Smooth muscle cell (in vitro differentiated cells): ENCODE data around the gene NUMA1. TPM values are rescaled to one million over a fixed set of nuclear protein-coding genes. Genes with fewer than 3 reads are reported as not detected.

Source experiments
- DNase-seq: peaks from one replicate; lab custom pipeline; 2025; ENCODE audit not compliant: unreplicated experiment; lab: John Stamatoyannopoulos, UW
- H2AFZ ChIP-seq: fragments of 200-600 bp; sonication (generic); 2 replicates; pipeline ENCODE4 v1.6.0; 2016; ENCODE audit warnings: antibody characterized with exemption, low read depth, mild to moderate bottlenecking
- H3F3A ChIP-seq: fragments of 200-600 bp; sonication (generic); 2 replicates; pipeline ENCODE4 v1.6.0; 2017; ENCODE audit warnings: antibody characterized with exemption, low read depth
- H3K27ac ChIP-seq: fragments of 200-600 bp; sonication (generic); 2 replicates; pipeline ENCODE4 v1.5.1; 2016; ENCODE audit warnings: low read depth, mild to moderate bottlenecking
- H3K27me3 ChIP-seq: fragments of 200-600 bp; sonication (generic); 2 replicates; pipeline ENCODE4 v1.6.1; 2016; ENCODE audit warnings: low read depth, mild to moderate bottlenecking
- H3K36me3 ChIP-seq: fragments of 200-600 bp; sonication (generic); 2 replicates; pipeline ENCODE4 v1.5.1; 2016; ENCODE audit warnings: low read depth
- H3K4me1 ChIP-seq: fragments of 200-600 bp; sonication (generic); 2 replicates; pipeline ENCODE4 v1.5.1; 2016; ENCODE audit warnings: low read depth
- H3K4me2 ChIP-seq: fragments of 200-600 bp; sonication (generic); 2 replicates; pipeline ENCODE4 v1.6.0; 2016; ENCODE audit warnings: mild to moderate bottlenecking
- H3K4me3 ChIP-seq: fragments of 200-600 bp; sonication (generic); 2 replicates; pipeline ENCODE4 v1.5.1; 2016; ENCODE audit warnings: mild to moderate bottlenecking
- H3K79me2 ChIP-seq: fragments of 200-600 bp; sonication (generic); 2 replicates; pipeline ENCODE4 v1.6.0; 2016; ENCODE audit warnings: low read depth, mild to moderate bottlenecking
- H3K9ac ChIP-seq: fragments of 200-600 bp; sonication (generic); 2 replicates; pipeline ENCODE4 v1.6.0; 2016; ENCODE audit warnings: low read depth
- H3K9me3 ChIP-seq: fragments of 200-600 bp; sonication (generic); replicated peaks from 2 replicates; pipeline ENCODE4 v1.5.1; 2016; ENCODE audit warnings: low read depth
- H4K20me1 ChIP-seq: fragments of 200-600 bp; sonication (generic); 2 replicates; pipeline ENCODE4 v1.6.0; 2016; ENCODE audit warnings: low read depth
- WGBS: methylation state at CpG from one replicate; pipeline ENCODE4 v1.1.7; 2016; ENCODE audit warnings: low lambda C conversion rate; 5-methylcytosine and 5-hydroxymethylcytosine counted together
- polyA plus RNA-seq: library from polyadenylated mRNA; unstranded; fragments of >200 nt; fragmentation: Nextera tagmentation; extraction: Ambion mirVana; gene quantifications from 2 replicates; pipeline ENCODE4 v1.2.1, GENCODE V29; 2016
- total RNA-seq: library from RNA; depleted of rRNA; stranded (reverse); fragments of >200 nt; gene quantifications from 2 replicates; pipeline ENCODE4 v1.2.3, GENCODE V29; 2014
- TF ChIP-seq, protein P1 (sequence below): fragments of 200-600 bp; sonication (generic); IDR thresholded peaks from 2 replicates; pipeline ENCODE4 v1.5.1; 2017; ENCODE audit warnings: borderline replicate concordance, mild to moderate bottlenecking, antibody characterized with exemption; ENCODE audit not compliant: insufficient read depth, poor library complexity, severe bottlenecking

The NUMA1 gene
- total and polyA plus RNA-seq, 2 experiments from 2014 or later = 72.4 to 107 TPM

DNA sequence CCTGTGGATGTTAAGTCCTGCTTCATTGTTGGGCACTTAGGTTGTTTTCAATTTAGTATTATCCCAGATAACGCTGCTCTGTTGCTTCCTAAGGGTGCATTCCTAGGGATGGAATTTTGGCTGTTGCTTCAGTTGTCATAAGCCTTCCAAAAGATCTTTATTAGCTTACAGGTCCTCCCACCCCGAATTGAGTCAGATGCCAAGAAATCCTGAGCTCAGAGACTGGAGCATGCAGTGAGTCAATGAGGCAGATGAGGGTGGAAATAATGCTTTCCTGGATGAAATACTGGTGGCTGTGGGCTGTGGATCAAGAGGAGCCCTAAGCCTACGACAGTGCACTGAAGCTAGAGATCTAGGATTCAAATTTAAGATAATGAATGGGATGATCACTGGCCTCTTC is 92.3 kb downstream of the NUMA1 start:
- TF ChIP-seq, protein P1, sequence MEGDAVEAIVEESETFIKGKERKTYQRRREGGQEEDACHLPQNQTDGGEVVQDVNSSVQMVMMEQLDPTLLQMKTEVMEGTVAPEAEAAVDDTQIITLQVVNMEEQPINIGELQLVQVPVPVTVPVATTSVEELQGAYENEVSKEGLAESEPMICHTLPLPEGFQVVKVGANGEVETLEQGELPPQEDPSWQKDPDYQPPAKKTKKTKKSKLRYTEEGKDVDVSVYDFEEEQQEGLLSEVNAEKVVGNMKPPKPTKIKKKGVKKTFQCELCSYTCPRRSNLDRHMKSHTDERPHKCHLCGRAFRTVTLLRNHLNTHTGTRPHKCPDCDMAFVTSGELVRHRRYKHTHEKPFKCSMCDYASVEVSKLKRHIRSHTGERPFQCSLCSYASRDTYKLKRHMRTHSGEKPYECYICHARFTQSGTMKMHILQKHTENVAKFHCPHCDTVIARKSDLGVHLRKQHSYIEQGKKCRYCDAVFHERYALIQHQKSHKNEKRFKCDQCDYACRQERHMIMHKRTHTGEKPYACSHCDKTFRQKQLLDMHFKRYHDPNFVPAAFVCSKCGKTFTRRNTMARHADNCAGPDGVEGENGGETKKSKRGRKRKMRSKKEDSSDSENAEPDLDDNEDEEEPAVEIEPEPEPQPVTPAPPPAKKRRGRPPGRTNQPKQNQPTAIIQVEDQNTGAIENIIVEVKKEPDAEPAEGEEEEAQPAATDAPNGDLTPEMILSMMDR = no peak
- H2AFZ ChIP-seq = no peak overlapping the region
- no peaks in the 10 kb centered on the region for H3K4me1 ChIP-seq
- H3K9ac ChIP-seq = no peak overlapping the region
- no peaks in the 10 kb centered on the region for H3K79me2 ChIP-seq
- DNase-seq = no peak
- peaks cover 30% of the 10 kb centered on the region for H4K20me1 ChIP-seq
- H3K4me3 ChIP-seq = no peak overlapping the region
- H3K36me3 ChIP-seq = peaks cover 3% of the 10 kb centered on the region
- H3K27me3 ChIP-seq = no peaks in the 10 kb centered on the region
- H3K4me2 ChIP-seq = no peak overlapping the region
- H3K9me3 ChIP-seq = no peaks in the 10 kb centered on the region
- WGBS = 48% methylated on average over 3 of the region's 3 CpGs
- H3F3A ChIP-seq = peaks cover 3% of the 10 kb centered on the region
- H3K27ac ChIP-seq = peak overlapping the region; percentile 16

DNA sequence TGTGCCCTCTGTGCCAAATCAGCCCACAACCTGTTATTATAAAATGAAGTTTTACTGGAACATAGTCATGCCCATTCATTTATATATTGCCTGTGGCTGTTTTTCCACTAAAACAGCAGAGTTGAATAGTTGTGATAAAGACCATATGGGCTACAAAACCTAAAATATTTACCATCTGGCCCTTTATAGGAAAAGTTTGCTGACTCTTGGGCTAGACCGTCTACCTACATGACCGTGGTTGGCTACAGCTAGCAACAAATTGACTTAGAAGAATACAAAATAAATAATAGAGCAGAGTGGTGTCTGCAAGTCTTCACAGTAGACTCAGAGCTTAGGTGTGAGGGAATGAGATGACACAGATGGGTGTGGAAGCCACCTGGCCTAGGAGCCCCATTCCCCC is 92.8 kb downstream of the NUMA1 start:
- Histone ChIP-seq H2AFZ (no peak overlapping the region), H3K4me2 (no peak overlapping the region), H3K9ac (no peak overlapping the region), H3F3A (peaks cover 3% of the 10 kb centered on the region), H3K36me3 (peaks cover 4% of the 10 kb centered on the region), H4K20me1 (peaks cover 33% of the 10 kb centered on the region), H3K79me2 (no peaks in the 10 kb centered on the region), H3K27me3 (no peaks in the 10 kb centered on the region), H3K27ac (peak overlapping the region; percentile 16), H3K9me3 (no peaks in the 10 kb centered on the region), H3K4me3 (no peak overlapping the region), H3K4me1 (no peaks in the 10 kb centered on the region)
- TF ChIP-seq, protein P1 = no peak
- 48% methylated on average over 2 of the region's 2 CpGs for WGBS
- DNase-seq = no peak

DNA sequence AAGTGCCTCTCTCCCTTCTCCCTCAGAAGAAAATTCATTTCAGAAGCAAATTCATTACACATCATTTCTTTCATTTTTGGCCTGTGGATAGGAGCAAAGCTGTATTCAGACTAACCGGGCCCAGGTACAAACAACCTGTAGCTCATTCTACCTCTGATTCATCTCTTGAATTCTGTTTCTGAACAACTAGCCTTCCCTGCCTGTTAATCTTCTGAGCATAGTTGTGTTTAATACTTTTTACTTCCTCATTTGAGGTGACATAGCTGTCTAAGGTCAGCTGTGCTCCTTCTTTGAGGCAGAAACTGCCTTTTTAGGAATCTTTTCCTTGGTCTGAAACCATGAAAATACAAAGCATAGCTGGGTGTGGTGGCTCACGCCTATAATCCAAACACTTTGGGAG is 94.2 kb downstream of the NUMA1 start:
- Histone ChIP-seq H3K4me2 (no peak overlapping the region), H3F3A (peaks cover 3% of the 10 kb centered on the region), H4K20me1 (peaks cover 37% of the 10 kb centered on the region), H3K27me3 (no peaks in the 10 kb centered on the region), H2AFZ (no peak overlapping the region), H3K9ac (no peak overlapping the region), H3K79me2 (no peaks in the 10 kb centered on the region), H3K27ac (no peak overlapping the region), H3K36me3 (peaks cover 4% of the 10 kb centered on the region), H3K9me3 (no peaks in the 10 kb centered on the region), H3K4me3 (no peak overlapping the region), H3K4me1 (no peaks in the 10 kb centered on the region)
- TF ChIP-seq, protein P1 = no peak
- no peak for DNase-seq
- WGBS = 91% methylated on average over 2 of the region's 2 CpGs

DNA sequence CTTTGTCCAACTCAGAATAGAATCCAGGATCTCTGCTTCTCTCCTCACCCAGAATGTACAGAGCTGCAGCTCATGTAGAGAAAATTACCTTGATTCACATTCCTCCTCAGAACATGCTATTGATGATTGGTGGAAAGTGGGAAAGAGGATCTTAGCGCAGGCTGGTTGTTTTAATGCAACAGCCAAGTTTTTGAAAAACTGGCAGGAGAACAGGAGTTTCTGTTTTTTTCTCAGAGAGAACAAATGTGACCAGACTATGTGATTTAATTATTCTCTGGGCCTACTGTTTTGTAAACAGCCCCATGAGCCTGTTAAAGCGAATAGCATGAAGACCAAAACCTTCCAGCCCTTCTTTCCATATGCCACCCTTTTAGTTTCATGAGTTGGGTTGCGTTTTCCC is 100.7 kb downstream of the NUMA1 start:
- H3K4me3 ChIP-seq = no peak overlapping the region
- H3K79me2 ChIP-seq = no peaks in the 10 kb centered on the region
- H3K9me3 ChIP-seq = no peaks in the 10 kb centered on the region
- no peak for DNase-seq
- H4K20me1 ChIP-seq = peaks cover 41% of the 10 kb centered on the region
- H3F3A ChIP-seq = no peaks in the 10 kb centered on the region
- H3K27me3 ChIP-seq = no peaks in the 10 kb centered on the region
- no peak overlapping the region for H3K4me2 ChIP-seq
- peaks cover 4% of the 10 kb centered on the region for H3K36me3 ChIP-seq
- H3K9ac ChIP-seq = no peak overlapping the region
- TF ChIP-seq, protein P1 = no peak
- H3K4me1 ChIP-seq = no peaks in the 10 kb centered on the region
- H2AFZ ChIP-seq = no peak overlapping the region
- WGBS = 96% methylated on average over 3 of the region's 3 CpGs
- H3K27ac ChIP-seq = no peak overlapping the region
